HG03571 (cell line): ENCODE results near the gene NOS1AP.
"Not testable (repeated sequence)": the region's sequence is repeated elsewhere in the genome, so short reads cannot be mapped to it uniquely, and the experiment has no call there.

Experiments
- ATAC-seq: cut with Tn5 transposase; IDR thresholded peaks from one replicate; pipeline ENCODE4 v1.9.1; 2021; ENCODE audit not compliant: unreplicated experiment

Gene NOS1AP

DNA sequence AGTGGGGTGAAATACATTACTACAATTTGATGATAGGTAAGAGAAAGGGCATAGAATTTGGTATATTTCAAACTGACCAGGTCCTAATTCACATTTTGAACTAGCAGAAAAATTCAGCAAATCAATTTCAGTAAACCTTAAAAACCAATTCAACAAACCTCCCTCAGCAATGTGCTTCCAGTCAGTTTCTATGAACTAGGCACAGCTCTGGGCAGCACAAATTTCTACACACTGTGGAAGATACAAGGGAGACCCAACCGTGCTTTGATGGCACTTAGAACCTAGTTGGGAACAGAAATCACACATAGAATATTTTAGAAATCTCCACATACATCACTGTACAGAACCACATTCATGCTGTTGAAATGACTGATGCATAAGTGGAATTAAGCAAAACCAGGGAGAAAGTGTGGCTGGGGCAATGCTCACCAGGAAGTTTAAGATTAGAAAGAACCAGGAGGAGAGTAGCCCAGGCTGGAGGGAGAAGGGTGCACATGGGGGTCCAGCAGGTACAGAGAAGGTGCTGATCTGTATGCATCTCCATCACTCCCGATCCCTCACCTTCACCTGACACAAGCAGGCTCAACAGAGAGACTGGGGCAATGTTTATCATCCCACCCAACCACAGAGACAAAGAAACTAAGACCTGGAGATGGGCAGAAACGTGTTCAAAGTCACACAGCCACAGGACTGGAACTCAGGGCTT is 326.9 kb downstream of the NOS1AP start:
- no peak for ATAC-seq

DNA sequence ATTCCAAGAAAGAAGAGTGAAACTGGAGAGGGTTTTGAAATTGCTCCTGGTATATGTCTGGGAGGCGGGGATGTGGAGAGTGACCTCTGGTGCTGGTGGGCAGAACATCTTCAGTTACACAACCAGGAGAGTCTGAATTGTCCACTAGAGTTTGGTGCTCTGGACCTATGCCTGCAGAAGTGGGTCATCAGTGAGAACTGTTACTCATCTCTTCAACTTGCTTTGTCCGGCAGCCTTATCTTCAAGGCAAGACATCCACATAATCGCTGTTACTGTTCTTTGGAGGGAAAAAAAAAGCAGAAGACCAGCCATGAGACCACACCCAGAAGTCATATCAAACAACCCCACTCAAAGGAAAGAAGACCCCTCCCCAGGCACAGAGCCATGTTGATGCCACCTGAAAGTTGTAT is 327.6 kb downstream of the NOS1AP start:
- ATAC-seq = no peak

DNA sequence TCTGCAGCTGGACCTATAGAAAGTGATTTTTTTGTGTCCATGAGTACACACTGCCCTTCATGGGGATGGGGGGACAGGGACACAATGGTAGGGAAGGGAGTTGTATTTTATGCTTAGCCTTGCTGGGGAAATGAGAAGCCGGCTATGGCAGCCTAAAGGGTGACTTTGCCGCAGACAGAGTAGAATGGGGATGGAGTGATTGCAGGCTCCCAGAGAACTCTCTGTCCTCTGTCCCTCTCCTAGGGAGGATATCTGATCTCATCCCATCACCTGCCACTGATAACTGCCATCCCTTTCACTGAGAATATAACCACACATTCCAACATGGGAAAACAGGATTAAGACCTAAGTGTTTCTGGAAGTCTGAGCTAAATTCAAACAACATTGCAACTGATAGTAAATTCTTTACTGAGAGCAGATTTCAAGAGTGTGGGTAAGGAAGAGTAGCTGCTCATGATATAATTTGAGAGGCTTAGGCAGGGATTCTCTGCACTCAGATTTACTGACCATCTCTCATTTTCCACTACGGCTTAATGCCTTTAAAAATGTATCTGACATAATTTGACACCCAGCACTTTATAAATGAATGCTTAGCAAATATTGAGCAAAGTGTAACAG is 328.6 kb downstream of the NOS1AP start:
- no peak for ATAC-seq

DNA sequence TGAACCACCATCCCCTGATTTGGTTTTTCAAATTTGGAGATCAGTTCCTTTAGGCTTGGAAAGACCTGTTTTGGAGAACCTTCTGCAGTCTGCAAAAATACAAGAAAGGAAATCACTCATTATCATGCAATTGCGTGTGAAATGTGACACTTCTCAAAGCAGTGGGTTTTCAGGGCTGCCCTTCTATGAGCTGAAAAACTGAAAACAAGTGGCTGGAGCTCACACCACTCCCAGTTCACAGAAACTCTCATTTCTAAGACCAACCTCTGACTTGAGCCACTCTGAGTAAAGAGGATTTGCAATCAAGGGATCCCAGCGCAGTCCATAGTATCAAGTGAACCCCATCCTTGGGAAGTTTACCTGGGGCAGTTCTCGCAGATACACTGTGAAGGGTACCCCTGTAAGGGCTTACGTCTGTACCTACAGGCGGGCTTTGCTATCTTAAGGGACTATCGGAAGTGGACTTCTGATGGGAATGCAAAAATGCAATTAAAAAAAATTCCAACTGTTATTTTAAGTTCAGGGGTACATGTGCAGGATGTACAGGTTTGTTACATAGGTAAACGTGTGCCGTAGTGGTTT is 329.6 kb downstream of the NOS1AP start:
- no peak for ATAC-seq

DNA sequence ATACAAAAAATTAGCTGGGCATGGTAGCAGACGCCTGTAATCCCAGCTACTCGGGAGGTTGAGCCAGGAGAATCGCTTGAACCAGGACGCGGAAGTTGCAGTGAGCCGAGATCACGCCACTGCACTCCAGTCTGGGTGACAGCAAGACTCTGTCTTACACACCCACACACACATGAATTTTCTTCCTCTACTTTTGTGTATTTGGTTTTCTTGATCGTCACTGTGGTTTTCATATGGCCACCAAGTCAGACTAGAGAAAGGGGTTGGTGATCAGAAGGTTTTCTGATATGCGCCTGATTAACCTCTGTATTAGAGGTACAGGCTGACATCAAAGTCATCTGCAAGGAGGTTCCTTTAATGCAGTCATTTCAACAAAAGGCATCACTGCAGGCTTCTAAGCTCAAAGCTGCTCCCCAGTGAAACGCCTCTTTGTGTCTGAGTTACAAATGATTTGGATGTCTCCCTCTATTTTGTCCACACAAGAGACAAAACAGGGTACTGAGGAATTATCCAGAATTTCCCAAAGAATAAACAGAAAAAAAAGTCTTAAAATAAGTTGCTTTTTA is 331.4 kb downstream of the NOS1AP start:
- no peak for ATAC-seq

DNA sequence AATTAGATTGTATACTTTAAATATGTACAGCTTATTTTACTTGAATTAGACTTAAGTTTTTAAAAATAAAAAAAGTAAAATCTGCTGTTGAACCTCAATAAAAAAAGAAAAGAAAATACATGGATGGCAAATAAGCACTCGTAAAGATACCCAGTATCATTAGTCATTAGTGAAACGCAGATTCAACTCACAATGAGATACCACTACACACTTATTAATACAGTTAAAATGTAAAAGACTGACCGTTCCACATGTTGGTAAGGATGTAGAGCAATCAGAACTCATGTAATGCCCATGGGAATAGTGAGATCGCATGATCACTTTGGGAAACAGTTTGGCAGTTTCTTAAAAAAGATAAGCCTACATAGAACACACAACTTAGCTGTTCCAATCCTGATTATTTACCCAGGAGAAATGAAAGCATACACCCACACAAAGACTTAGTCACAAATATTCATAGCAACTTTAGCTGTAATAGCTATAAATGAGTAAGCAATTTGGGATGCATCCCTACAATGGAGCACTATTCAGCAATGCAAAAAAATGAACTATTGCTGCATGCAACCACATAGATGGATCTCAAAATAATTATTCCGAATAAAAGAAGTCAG is 335.2 kb downstream of the NOS1AP start:
- ATAC-seq = no peak

DNA sequence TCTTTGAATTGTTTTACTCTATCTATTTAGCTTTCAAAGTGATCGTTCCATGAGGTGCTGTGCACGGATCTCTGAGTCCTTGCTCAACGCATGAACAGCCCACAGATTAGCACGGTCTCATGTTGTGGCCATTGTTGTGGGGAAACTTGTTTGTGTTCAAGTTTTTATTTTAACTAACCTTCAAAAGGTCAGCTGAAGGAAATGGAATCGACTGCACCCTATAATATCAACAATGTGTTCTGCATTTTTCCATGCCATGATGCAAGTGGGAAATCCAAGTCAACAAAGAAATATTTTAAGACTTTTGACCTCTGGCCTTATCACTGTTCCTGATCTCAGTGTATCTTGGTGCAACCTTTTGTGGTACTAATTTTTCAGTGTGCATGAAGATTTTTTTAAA is 336.3 kb downstream of the NOS1AP start:
- no peak for ATAC-seq

DNA sequence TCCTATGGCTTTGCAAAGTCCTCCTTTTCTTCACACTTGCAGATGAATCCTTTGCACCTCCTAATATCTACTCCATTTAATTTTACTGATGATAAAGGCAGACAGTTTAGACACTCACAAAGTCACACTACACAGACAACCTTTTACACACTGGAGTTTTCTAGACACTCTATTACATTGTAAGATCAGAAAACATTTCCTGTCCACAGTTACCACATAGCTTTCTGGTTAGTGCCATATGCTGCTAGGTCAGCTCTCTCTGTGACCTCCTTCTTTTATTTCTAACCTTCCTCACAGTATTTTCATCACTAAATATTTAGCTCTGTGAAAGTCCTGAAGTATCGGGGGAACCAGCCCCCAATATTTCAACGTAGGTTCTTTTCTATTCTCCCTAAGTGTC is 337.3 kb downstream of the NOS1AP start:
- ATAC-seq = no peak

DNA sequence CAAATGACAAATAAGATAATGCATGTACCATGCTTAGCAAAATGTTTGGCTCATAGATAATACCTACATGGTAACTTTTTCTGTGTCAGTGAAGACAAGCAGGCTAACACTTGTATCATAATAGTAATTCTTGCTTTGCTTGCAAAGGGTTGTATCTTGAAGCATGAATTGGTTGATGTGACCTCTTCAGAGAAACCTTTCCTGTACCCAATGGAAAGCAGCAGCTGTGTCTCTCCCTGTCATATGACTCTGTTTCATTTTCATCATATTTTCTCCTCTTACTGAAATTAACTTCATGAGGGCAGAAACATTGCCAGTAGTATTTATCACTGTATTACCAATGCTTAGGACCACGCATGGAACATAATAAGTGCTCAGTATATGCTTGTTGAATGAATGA is 338.0 kb downstream of the NOS1AP start:
- ATAC-seq = no peak

DNA sequence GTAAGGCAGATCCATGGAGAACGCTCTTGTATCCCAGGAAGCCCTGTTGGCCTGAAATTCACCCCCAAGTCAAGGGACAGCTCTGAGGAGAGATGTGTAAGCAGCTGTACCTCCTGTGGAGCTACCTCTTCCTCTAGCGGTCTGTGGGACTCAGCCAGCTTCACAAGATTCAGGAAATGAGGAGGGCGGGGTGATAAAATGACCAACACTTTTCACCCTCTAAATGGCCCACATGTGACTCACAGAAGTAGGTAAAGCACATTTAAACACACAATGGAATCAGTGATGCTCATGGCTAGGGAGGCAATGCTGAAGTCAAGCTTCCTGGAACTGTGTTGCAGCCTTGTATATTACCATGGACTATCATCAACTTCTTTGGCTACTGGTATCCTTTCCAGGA is 342.5 kb downstream of the NOS1AP start, which contains the start of gene SH2D1B:
SH2D1B (minus strand) TSS at position 135 of the 400 bp plus-strand sequence; CDS start at position 15, 120 bp downstream.
- ATAC-seq = no peak

DNA sequence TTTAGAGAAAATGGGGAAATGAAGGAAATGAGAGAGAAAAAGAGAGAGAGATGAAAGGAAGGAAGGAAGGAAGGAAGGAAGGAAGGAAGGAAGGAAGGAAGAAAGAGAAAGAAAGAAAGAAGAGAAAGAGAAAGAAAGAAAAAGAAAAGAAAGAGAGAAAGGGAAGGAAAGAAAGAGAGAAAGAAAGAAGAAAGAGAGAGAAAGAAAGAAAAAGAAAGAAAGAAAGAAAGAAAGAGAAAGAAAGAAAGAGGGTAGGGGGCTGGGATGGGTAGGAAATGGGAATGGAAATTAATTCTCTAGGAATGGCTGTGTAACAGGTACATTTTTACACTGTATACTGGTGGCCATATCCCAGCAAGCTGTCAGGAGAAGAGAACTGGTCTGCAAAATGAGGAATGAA is 346.7 kb downstream of the NOS1AP start:
- ATAC-seq = no peak

DNA sequence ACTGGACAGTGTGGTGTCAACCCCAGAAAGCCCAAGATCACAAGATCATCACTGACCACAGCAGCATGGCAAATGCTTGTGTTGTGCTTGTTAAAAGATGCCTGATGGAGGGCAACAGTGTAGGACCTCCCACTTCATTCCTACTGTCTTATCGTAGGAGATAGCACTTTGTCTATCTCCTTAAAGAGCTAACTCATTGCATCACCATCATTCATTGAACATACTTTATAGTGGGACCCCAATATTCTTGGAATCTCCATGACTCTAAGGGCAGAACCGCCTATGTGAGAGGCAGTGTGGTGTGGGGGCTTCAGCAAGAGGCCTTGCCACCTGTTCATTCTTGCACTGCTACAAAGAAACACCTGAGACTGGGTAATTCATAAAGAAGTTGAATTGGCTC is 347.4 kb downstream of the NOS1AP start:
- ATAC-seq = no peak

DNA sequence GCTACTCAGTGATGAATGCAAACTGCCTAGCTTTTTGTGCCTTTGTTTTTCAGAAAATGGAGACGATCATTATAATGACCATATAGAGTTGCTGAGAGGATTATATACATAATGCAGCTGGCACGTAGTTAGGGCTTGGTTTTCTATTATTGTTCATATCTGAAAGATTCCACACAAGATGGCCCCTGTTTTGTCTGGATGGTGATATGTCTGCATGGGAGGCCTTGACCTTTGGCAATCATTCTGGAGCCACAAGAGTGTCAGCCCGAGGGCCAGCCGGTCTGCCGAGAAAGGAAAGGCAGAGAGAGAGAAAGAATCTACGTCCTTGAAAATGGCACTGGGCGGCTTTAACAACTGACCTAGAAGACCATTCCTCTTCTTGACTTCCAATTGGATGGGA is 348.2 kb downstream of the NOS1AP start:
- no peak for ATAC-seq

DNA sequence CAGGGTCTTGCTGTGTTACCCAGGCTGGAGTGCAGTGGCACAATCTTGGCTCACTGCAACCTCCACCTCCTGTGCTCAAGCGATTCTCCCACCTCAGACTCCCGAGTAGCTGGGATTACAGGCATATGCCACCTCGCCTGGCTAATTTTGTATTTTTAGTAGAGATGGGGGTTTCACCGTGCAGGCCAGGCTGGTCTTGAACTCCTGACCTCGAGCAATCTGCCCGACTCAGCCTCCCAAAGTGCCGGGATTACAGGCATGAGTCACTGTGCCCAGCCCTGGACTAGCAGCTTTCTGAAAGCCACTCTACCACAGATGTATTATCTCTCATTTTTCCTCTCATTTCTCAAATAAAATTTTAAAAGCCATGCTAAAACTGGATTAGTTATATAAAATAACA is 349.1 kb downstream of the NOS1AP start:
- ATAC-seq = not testable (repeated sequence)

DNA sequence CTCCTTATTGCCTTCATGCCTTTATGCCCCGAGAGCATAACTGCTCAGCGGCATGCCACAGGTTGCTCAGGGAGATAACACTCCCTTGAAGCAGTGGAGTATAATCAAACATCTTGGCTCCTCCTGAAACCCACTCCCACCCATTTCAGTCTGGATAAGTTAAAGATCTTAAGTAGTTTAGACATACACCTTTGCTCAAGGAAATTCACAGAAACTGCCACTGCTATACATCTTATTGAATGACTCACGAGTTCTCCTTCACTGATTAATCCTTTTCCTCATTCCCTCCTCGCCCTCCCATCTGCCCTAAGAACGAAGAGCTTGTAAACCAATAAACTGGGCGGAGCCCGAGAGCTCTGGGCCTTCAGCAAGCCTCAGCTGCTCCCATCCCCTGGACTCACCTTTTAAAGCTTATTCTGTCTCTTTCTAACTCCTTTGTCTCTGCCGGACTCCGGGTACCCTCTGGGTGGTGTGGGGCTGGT is 350.0 kb downstream of the NOS1AP start:
- not testable (repeated sequence) for ATAC-seq
